GM04503 (cell line): Measurements from ENCODE around the gene CR1.
A peak's percentile ranks its signal among the peaks of the same experiment; 100 is the strongest.
"Not testable (repeated sequence)": the region's sequence is repeated elsewhere in the genome, so short reads cannot be mapped to it uniquely, and the experiment has no call there.

ENCODE experiments used
- DNase-seq: peaks from one replicate; pipeline ENCODE4 v3.0.0-alpha.2; 2012; ENCODE audit warnings: low read depth

The CR1 gene

DNA sequence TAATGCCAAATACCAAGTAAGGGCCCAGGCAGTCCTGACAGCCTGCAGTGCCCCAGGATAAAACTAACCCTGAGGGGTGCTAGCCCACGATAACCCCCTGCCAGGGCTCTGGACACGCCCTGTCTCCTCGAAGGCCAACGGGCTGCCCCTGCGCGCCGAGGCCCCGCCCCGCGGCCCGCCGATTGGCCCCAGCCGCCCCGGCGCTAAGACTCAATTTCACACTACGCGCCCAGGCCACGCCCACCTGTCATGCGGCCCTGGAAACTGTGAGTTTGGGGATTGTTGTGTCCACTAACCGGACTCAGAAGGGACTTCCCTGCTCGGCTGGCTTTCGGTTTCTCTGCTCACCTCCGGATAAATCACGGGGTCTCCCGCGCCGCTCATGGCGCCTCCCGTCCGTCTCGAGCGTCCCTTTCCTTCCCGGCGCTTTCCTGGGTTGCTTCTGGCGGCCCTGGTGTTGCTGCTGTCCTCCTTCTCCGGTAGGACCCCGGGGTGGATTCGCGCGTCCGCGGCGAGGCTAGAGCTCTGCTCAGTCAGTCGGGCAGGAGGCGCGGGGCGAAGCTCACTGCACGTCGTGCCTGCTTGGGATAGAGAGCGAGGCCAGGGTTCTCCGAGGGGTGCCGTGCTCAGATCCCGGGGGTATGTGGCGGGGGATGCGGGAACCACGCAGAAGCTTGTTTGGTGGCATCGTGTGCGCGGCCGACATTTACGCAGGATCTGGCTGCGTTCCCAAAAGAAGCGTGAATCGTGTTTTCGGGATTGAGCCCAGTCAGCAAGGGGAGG lies 149.1 kb downstream of the CR1 start, which contains the start of gene CR1L:
Gene CR1L (plus strand): TSS at position 282 of the 783 bp plus-strand sequence. CDS start 101 bp downstream, at position 383.
- DNase-seq, result peak; percentile 7

DNA sequence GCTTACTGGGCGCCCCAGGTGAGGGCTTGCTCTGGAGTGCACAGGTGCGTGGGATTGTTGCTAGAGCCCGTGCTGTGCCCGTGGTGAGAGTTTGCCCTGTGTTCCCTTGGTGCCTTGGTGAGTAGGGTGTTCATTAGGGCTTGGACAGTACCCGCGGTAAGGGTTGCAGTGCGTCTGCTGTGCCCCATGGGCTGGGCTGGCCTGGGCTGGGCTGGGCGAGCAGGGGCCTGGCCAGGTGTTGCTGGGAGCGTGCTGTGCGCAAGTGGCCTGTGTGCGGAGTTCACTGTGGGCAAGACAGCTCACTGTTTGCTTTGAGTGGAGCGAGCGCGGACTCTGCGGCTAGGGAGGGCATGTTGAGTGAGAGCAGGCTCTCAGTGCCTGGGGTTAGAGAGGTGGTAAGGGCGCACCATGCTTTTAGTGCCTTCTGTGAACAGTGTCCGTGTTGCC lies 149.7 kb downstream of the CR1 start:
- DNase-seq, result no peak

DNA sequence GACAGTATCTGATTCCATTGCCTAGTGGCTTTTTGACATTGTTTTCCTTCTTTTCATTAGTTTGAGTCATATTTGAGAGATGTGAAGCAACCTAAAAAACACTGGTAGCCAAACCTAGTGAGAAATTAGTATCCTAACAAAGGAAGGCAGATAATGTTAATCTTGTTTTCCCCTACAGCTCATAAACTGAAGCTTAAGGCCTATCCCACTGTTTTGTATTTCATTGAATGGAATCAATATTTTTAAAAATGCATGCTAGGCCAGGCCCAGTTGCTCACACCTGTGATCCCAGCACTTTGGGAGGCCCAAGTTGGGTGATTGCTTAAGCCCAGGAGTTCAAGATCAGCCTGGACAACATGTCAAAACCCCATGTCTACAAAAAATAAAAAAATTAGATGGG lies 150.2 kb downstream of the CR1 start:
- DNase-seq, result no peak

DNA sequence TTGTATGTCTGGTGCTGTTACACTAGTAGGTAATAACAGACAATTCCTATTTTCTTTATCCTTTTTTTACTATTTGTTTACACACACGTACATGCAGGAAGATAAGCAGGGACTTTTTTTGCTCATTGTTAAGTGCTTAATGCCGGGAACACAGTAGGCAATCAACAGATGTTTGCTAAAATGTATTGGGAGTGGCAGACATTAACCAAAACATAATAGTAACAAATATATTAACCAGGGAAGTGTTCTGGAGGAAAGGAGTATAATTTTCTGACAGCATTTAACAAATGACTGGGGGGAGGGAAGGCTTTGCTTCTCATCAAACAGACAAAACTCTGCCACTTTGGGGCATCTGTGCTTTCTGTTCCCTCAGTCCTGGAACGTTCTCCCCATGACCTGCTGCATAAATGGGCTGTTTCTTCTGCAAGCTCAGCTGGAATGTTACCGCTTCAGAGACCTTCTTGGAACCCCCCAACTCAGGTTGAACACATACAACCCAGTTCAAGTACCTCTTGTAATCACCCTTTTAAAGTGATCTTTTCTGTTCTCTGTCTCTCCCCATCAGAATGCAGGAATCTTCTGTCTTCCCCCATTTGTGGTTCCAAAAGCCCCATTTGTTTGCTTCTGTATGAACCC lies 151.1 kb downstream of the CR1 start:
- DNase-seq, result no peak

DNA sequence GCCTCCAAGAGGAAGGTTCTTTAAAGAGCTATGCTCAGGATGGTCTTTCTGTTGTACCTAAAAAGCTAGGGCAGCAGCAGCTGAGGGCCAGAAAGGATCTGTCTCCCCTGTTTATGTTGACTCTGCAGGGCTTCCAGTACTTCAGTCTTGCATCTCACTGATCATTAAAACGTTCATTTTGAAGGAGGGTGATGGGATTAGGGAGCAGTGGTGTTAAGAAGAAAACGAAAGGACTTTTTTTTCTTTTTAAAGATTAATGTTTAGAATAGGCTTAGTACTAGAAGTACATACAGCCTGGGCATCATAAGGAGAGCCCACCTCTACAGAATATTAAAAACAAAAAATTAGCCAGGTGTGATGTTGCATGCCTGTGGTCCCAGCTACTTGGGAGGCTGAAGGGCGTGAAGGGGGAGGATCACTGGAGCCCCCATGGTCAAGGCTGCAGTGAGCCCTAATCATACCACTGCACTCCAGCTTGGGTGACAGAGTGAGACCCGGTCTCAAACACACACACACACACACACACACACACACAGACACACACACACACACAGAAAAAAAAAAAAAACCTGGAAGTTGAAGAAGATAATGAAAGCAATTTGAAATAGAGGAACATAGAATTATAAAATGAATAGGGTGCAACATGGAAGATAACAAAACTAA lies 151.8 kb downstream of the CR1 start:
- DNase-seq, result no peak

DNA sequence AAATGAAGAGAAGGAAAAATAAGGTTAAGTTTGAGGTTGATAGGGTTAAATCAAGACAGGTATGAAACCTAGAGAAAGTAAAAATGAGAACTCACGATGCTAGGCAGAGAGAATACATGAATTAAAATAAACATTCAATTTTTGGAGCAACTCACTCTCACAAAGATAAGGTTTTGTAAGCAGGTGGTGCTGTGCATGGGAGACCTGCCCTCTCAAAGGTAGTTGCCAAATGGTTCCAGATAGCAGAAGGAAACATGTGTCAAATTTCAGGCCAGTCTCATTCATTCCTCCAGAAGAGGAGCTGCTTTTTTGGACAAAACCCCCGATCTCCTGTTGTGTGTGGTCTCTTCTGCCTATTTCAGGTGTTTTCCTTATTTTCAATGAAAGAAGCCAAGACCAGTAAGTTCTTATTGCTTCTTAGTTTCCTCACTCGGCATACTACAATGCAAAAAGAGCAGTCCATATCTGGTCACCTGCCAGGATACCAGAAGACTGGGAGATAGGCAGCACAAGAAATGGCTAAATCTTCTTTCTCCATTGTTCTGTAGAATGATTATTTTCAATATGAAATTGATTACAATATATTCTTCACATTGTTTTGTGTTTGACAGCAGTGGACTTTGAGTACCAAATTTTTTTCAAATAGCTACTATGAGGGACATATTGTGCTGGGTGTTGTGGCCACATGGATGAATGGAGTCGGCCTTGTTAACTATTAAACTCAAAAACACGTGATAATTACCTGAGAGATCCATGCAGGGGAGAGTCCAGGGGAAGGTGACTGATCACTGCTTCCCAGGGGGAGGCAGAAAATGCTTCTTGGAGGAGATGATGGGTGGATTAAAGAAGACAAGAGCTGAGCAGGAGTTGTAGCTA lies 152.6 kb downstream of the CR1 start:
- DNase-seq, result no peak

DNA sequence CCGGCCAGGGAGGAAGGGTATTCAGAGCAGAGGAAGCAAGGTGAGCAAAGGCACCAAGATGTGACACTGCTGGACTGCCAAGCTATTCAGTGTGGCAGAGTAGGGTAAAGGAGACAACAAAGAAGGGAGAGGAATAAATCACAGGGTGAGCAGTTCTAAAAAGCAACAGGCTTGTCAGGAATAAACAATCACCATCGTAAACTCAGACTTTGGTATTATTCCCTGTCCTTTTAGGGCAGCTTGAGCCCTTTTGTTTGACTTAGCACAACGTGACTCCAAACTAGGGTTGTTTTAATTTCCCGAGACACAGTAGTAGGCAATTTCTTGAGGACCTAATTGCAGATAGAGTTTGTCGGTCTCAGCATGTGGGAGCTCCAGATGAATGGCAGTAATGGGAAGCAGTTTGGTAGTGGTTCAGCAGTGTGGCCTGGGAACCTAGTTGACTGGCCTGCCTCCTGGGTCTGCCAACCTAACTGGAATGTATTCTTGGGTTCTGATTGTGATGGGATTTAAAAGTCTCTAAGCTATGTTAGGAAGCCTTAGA lies 153.3 kb downstream of the CR1 start:
- no peak for DNase-seq

DNA sequence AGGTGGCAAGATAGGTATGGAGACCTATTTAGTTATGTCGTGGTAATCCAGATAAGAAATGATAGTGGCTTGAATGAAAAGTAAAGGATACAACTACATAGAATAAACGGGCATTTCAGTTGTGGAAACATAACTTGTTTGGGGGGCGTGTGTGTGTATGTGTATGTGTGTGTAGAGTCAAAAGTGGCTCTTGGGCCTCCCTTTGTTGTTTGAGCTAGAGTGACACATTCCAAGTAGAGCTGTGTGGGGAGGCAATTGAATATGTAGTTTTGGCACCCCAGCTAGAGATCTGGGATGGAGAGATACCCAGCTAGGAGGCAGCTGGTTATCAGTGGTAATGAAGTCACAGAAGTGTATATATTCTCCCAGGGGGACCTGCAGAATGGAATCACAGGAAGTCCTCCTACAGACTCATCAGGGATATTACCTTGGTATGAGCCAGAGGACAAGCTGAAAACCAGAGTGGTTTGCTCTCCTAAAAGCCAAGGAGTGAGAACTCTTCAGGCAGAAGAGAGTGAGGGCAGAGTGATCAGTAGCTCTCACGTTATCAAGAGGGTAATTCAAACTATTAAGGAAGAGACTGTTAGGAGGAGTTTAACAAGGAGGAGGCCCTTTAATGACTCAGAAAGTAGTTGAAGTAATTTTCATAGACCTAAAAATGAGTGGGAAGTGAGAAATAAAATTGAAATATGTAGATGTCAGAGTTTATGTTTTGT lies 154.1 kb downstream of the CR1 start:
- DNase-seq, result no peak

DNA sequence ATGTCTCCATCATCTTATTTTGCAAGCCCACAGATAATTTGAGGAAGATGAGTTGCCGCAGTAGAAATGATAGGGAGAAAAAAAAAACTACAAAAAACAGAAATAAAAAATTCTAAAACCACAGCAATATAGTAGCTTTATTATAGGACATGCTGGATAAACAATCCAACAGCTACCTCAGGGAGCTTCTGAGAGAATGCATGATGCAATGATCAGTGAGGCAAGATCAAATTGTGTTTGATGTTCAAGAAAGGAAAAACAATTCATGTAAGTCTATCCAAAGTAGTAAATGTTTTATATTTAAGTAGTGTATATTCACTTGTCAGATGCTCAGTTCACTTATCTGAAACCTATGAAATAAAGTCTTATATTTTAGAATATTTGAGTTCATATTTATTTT lies 155.6 kb downstream of the CR1 start:
- no peak for DNase-seq

DNA sequence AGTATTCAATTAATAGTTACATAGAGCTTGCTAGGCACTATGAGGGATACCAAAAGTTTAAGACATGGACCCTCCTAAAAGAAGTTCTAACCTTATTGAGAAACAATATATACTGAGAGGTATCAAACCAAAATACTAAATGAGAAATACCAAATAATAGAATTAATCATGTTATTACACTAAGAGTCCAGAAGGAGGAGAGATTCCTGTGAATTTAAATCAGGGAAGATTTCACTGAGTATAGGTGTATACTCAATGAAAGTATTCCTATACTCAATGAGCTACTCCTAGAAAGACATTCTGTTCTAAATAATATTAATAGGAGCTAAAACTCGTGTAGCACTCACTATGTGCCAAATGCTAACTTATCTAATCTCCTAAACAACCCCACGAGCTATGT lies 158.4 kb downstream of the CR1 start:
- no peak for DNase-seq

DNA sequence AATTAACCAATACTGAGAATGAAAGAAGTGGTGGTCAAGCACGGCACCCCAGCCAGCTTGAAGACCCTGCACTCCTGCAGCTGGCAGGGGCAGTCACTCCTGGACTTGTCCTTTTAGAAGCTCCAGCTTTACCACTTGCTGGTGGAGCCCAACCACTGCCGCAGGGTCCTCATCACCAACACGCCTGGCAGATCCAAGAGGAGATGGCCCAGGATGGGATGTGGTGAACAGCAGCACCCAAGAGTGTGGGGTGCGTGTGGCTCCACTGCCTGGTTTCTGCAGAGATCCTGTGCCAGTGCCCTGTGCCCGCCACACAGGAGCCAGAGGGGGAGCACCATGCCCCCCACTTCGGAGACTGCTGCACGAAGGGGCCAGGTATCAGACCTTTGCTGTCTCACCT lies 162.5 kb downstream of the CR1 start:
- no peak for DNase-seq

DNA sequence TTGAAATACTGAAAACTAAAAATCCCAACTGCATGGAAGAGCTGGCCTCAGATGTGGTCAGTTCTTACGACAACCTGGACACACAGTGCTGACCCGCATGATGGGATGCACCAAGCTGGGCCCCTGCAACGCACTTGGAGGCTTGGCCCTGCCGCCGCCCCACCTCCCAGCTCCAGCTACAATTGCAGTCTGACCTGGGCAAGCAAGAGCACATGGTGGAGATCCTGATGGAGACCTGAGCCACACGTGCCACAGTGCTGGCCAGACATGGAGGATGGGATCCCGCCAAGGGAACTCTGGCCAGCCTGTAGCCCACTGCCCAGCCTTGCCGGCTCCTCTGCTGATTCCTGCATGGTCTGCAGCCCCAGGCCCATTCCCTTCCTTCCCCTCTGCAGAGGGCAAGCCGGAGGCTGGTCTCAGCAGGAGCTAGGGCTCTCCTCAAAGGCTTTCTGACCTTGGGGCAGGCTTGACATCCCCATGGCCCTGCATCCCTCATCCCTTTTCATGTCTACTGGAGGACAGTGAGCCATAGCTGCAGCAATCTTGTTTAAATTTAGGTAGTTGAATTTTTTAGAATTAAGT lies 163.0 kb downstream of the CR1 start:
- DNase-seq, result no peak

DNA sequence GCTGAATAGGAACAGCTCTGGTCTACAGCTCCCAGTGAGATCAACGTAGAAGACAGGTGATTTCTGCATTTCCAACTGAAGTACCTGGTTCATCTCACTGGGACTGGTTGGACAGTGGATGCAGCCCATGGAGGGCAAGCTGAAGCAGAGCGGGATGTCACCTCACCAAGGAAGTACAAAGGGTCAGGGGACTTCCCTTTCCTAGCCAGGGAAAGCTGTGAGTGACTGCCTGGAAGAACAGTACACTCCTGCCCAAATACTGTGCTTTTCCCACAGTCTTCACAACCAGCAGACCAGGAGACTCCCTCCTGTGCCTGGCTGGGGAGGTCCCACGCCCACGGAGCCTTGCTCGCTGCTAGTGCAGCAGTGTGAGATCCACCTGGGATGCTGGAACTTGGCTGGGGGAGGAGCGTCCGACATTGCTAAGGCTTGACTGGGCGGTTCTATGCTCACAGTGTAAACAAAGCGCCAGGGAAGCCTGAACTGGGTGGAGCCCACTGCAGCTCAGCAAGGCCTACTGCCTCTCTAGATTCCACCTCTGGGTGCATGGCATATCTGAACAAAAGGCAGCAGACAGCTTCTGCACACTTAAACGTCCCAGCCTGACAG lies 163.7 kb downstream of the CR1 start:
- no peak for DNase-seq

DNA sequence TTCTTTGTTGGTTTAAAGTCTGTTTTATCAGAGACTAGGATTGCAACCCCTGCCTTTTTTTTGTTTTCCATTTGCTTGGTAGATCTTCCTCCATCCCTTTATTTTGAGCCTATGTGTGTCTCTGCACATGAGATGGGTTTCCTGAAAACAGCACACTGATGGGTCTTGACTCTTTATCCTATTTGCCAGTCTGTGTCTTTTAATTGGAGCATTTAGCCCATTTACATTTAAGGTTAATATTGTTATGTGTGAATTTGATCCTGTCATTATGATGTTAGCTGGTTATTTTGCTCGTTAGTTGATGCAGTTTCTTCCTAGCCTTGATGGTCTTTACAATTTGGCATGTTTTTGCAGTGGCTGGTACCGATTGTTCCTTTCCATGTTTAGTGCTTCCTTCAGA lies 165.5 kb downstream of the CR1 start:
- DNase-seq, result not testable (repeated sequence)

DNA sequence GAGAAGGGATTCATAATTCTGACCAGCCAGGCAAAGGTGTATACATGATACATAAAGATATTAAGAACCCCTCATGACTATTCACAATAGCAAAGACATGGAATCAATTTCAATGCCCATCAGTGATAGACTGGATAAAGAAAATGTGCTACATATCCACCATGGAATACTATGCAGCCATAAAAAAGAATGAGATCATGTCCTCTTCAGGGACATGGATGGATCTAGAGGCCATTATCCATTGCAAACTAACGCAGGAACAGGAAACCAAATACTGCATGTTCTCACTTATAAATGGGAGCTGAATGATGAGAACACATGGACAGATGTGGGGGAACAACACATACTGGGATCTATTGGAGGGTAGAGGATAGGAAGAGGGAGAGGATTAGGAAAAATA lies 170.4 kb downstream of the CR1 start:
- no peak for DNase-seq

DNA sequence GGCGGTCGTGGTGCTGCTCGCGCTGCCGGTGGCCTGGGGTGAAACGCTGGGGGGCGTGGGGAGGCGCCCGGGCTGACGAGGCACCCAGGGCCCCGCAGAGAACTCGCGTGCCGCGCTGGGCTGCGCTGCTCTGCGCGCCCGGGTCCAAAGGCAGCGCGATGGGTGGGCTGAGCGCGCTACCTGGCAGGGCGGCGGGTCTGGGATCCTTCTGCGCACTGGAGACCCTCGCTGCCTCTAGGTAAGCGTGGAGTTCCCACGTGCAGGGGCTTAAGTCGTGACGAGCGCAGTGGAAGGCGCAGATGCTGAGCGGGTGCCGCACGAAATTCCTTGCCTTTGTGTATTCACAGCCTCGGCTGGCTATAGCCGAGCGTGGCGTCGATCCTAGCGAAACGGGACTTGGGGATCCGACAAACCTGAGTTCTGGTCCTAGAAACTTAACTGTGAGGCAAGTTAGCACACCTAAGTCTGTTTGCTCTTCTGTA lies 173.6 kb downstream of the CR1 start:
- DNase-seq, result no peak

DNA sequence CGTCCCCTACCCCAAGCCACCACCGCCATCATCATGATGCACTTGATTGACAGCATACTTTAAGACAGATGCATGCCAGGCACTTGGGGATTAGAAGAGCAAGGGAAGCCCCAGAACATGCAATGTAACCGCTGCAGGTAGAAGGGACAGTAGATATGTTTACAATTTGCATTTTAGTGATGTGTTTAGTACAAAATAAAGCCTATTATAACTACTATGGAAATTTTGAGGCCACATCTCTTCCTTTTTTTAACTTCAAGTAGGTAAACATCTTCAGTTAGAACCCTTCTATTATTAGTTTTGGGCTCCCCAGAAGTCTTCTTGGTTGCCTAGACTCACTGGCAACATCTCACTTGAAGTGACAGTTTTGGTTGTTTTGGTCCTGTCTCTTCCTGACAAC lies 174.2 kb downstream of the CR1 start:
- no peak for DNase-seq

DNA sequence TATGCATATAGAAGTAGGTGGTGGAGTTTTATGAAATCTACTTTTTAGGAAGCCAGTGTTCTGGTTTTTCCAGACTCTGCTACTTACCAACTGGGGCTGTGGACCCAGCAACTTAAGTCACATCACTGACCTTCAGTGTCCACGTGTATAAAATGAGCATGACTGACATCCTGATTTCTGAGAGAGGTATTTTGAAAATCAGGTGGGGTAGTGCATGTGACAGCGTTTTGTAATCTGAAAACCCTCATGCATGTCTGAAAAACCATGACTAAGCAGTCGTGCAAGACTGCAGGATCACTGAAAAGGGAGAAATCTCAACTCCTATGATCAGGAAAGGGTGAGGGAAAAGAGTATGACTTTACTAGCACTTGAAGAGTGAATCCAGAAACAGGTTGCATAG lies 175.0 kb downstream of the CR1 start:
- DNase-seq, result no peak

DNA sequence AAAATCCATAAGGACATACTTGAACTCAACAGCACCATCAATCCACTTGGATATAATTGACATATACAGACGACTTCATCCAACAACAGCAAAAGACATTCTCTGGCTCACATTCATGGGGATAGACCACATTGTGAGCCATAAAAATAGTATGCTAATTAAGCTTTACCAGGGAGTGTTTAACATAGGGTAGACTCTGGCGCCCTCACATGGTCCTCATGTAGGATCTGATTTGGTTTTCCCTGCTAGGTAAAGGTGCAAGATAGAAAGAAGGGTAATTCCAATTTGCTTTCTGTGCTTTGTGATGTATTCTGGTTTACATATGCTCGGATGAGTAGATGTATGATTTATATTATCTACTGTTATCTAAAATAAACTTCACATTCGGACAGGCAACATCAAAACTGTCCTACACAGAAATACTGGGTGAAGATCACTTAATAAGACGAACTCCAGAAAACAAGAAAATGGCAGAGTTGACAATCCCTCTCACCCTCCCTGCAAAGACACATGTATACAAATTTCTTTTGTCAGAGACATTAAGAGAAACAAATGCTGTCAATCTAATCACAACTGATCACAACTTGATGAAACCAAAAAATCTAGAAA lies 176.7 kb downstream of the CR1 start:
- no peak for DNase-seq

DNA sequence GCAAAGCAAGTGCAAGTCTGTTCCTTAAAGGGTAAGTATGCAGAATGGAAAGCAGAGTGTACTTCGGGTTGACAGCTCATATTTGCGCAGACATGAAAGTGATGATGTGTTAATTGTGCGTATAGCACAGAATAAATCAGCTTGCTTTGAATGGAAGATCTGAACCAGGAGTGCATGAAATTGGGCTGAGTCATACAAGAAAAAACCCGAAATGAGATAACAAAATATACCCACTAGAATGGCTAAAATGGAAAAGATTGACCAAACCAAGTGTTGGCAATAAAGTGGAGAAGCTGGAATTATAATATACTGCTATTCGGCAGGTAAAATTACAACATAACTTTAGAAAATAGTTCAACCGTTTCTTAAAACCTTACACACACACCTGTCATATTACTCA lies 177.4 kb downstream of the CR1 start:
- no peak for DNase-seq
